Prostate gland (tissue), 2 donors: Measurements from ENCODE around the gene OR51T1.

Source experiments
- POLR2A ChIP-seq: fragments of 450-650 bp; IDR thresholded peaks from one replicate; pipeline ENCODE4 v1.6.1; 2016; ENCODE audit warnings: antibody characterized with exemption, mild to moderate bottlenecking
- TF ChIP-seq, protein P1 (sequence below), 4 experiments: fragments of 200-600 bp in 2 of 4; fragments of 450-650 bp in 2 of 4; sonication (generic) in 2 of 4; IDR thresholded peaks; 1 replicate in 3 of 4; 2 replicates in 1 of 4; pipeline ENCODE4 v1.5.1; 2016 to 2019; ENCODE audit warnings: antibody characterized with exemption in 4 of 4, mild to moderate bottlenecking in 2 of 4, moderate library complexity in 2 of 4

- TF ChIP-seq, protein P1, sequence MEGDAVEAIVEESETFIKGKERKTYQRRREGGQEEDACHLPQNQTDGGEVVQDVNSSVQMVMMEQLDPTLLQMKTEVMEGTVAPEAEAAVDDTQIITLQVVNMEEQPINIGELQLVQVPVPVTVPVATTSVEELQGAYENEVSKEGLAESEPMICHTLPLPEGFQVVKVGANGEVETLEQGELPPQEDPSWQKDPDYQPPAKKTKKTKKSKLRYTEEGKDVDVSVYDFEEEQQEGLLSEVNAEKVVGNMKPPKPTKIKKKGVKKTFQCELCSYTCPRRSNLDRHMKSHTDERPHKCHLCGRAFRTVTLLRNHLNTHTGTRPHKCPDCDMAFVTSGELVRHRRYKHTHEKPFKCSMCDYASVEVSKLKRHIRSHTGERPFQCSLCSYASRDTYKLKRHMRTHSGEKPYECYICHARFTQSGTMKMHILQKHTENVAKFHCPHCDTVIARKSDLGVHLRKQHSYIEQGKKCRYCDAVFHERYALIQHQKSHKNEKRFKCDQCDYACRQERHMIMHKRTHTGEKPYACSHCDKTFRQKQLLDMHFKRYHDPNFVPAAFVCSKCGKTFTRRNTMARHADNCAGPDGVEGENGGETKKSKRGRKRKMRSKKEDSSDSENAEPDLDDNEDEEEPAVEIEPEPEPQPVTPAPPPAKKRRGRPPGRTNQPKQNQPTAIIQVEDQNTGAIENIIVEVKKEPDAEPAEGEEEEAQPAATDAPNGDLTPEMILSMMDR (IDR thresholded peaks at IDR 0.05), result no peak
- no peak for TF ChIP-seq POLR2A
Measured at GRCh38 chr11:4839851-4840549, 41.7 kb upstream of the OR51T1 start.
